ENCODE measurements around the gene STAT2. TPM values are rescaled to one million over a fixed set of nuclear protein-coding genes. Genes with fewer than 3 reads are reported as not detected.
"Not testable (repeated sequence)": the region's sequence is repeated elsewhere in the genome, so short reads cannot be mapped to it uniquely, and the experiment has no call there.

STAT2 gene
- total RNA-seq, 2 donors from 2014 or later, result 116 to 145 TPM

DNA sequence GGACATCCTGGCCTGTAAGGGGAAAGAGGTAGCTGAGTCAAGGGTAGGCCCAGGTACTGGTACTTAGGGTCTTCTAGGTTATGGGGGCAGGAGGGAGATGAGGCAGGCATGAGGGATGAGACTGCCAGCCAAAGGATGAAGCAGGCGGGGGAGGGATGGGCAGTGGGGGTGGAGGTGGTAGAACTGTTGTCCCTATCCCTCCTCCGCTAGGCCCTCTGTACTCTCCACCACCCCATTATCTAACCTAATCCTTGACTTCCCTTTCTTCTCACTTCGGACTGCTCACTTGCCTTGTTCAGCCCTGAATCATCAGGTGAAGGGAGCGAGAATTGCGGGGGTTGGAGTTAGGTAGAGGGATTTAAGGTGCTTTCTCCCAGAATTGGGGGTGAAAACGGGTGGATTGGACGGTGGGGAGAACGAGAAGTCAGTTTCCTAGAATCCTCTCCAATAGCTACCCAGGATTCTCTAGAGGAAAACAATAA is 26.7 kb downstream of the STAT2 start:
- ATAC-seq (no peak), DNase-seq (no peak)
- Mint-ChIP-seq H3K27me3 (no peaks in the 10 kb centered on the region), H3K27ac (peak overlapping the region; percentile 100), H3K4me3 (peak overlapping the region; percentile 90), H3K36me3 (ENCODE audit: low read depth) (no peaks in the 10 kb centered on the region), H3K4me1 (peaks cover 30% of the 10 kb centered on the region)
- no peaks in the 10 kb centered on the region for H3K9me3 ChIP-seq (ENCODE audit: control insufficient read depth, low read length, poor library complexity, severe bottlenecking)

DNA sequence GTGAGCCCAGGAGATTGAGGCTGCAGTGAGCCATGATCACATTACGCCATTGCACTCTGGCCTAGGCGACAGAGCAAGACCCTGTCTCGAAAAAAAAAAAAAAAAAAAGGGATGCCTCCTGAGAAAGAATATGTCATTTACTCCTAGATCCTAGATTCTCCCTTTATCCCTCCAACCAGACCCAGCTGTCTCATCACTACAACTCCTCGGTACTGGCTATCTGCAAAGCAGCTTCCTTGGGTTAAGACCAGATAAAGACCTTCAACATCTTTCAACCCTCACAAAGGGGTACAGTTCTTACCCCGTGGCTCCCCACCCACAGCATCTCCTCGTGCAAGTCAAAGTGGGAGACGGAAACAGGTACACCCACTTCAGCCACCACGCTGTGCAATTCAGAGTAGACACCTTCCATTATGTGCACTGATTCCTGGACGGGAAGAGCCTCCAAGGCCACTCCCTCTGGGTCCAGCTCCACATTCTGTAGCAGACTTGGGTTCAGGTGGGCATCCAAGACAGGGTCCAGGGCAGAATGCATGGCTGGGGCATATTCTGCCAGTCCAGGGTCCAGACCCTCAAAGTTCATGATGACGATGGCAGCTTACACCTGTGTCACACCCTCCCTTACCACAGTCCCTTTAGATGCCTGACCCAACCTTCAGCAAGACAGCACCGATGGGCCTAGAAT is 27.3 kb downstream of the STAT2 start:
- Mint-ChIP-seq H3K36me3 (ENCODE audit: low read depth) (peaks cover 5% of the 10 kb centered on the region), H3K4me3 (peak overlapping the region; percentile 90), H3K27me3 (no peaks in the 10 kb centered on the region), H3K27ac (peak overlapping the region; percentile 100), H3K4me1 (peaks cover 28% of the 10 kb centered on the region)
- ATAC-seq, result no peak
- H3K9me3 ChIP-seq (ENCODE audit: control insufficient read depth, low read length, poor library complexity, severe bottlenecking), result no peaks in the 10 kb centered on the region
- no peak for DNase-seq

GRCh38 chr12:56330936-56331490 is 28.9 kb downstream of the STAT2 start:
- no peaks in the 10 kb centered on the region for H3K27me3 Mint-ChIP-seq
- DNase-seq (no peak), ATAC-seq (no peak)
- H3K27ac Mint-ChIP-seq, result peak overlapping the region; percentile 100
- peaks cover 15% of the 10 kb centered on the region for H3K36me3 Mint-ChIP-seq (ENCODE audit: low read depth)
- no peaks in the 10 kb centered on the region for H3K9me3 ChIP-seq (ENCODE audit: control insufficient read depth, low read length, poor library complexity, severe bottlenecking)
- no peak overlapping the region for H3K4me3 Mint-ChIP-seq
- peaks cover 30% of the 10 kb centered on the region for H3K4me1 Mint-ChIP-seq

GRCh38 chr12:56326533-56326932 is 33.4 kb downstream of the STAT2 start:
- Mint-ChIP-seq H3K36me3 (ENCODE audit: low read depth) (peaks cover 33% of the 10 kb centered on the region), H3K27ac (peak overlapping the region; percentile 41), H3K4me3 (no peak overlapping the region), H3K4me1 (peaks cover 21% of the 10 kb centered on the region), H3K27me3 (no peaks in the 10 kb centered on the region)
- no peak for ATAC-seq
- no peak for DNase-seq
- no peaks in the 10 kb centered on the region for H3K9me3 ChIP-seq (ENCODE audit: control insufficient read depth, low read length, poor library complexity, severe bottlenecking)

- H3K4me3 Mint-ChIP-seq, result no peak overlapping the region
- H3K36me3 Mint-ChIP-seq (ENCODE audit: low read depth), result peaks cover 33% of the 10 kb centered on the region
- H3K4me1 Mint-ChIP-seq, result peaks cover 18% of the 10 kb centered on the region
- no peaks in the 10 kb centered on the region for H3K27me3 Mint-ChIP-seq
- H3K9me3 ChIP-seq (ENCODE audit: control insufficient read depth, low read length, poor library complexity, severe bottlenecking), result no peaks in the 10 kb centered on the region
- peak overlapping the region; percentile 41 for H3K27ac Mint-ChIP-seq
- ATAC-seq (no peak), DNase-seq (no peak)
Measured at GRCh38 chr12:56326126-56326525, 33.8 kb downstream of the STAT2 start.

DNA sequence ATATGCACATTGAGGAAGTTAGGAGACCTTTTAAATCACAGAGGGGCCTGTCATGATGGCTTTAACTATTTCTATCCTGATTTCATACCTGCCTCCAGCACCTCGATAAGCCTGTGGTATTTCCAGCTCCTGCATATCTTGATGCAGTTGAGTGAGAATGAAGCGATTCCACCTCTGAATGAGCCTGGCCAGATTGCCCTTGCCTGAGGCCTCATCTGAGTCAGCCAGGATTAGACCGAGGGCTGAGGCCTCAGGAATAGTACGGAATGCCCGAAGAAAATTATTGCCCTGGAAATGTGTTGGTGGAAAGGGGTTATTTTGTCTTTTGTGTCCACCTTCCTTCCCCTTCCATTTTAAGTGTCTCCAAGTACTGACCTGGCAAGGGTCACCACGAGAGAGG is 35.7 kb downstream of the STAT2 start:
- Mint-ChIP-seq H3K4me1 (peaks cover 18% of the 10 kb centered on the region), H3K27me3 (no peaks in the 10 kb centered on the region), H3K27ac (peak overlapping the region; percentile 8), H3K36me3 (ENCODE audit: low read depth) (peaks cover 36% of the 10 kb centered on the region), H3K4me3 (no peak overlapping the region)
- DNase-seq (no peak), ATAC-seq (no peak)
- H3K9me3 ChIP-seq (ENCODE audit: control insufficient read depth, low read length, poor library complexity, severe bottlenecking), result no peaks in the 10 kb centered on the region

DNA sequence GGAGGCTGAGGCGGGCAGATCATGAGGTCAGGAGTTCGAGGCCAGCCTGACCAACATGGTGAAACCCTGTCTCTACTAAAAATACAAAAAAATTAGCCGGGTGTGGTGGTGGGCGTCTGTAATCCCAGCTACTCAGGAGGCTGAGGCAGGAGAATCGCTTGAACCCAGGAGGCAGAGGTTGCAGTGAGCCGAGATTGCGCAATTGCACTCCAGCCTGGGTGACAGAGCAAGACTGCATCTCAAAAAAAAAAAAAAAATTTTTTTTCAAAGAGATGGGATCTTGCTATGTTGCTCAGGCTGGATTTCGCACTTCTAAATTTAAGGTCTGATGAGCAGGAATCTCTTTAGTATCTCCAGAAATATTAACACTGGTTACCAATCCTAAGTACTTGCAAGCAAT is 38.3 kb downstream of the STAT2 start:
- H3K36me3 Mint-ChIP-seq (ENCODE audit: low read depth), result peaks cover 26% of the 10 kb centered on the region
- not testable (repeated sequence) for H3K4me3 Mint-ChIP-seq; H3K27me3 Mint-ChIP-seq; ATAC-seq; H3K27ac Mint-ChIP-seq; H3K9me3 ChIP-seq (ENCODE audit: control insufficient read depth, low read length, poor library complexity, severe bottlenecking); DNase-seq
- peaks cover 11% of the 10 kb centered on the region for H3K4me1 Mint-ChIP-seq

- DNase-seq (no peak), ATAC-seq (no peak)
- H3K27ac Mint-ChIP-seq, result no peak overlapping the region
- peaks cover 8% of the 10 kb centered on the region for H3K4me1 Mint-ChIP-seq
- H3K9me3 ChIP-seq (ENCODE audit: control insufficient read depth, low read length, poor library complexity, severe bottlenecking), result no peaks in the 10 kb centered on the region
- no peak overlapping the region for H3K4me3 Mint-ChIP-seq
- H3K36me3 Mint-ChIP-seq (ENCODE audit: low read depth), result peaks cover 21% of the 10 kb centered on the region
- no peaks in the 10 kb centered on the region for H3K27me3 Mint-ChIP-seq
Measured at GRCh38 chr12:56321027-56321426, 38.9 kb downstream of the STAT2 start.

- no peaks in the 10 kb centered on the region for H3K27me3 Mint-ChIP-seq
Measured at GRCh38 chr12:56317675-56318074, 42.2 kb downstream of the STAT2 start.

GRCh38 chr12:56315622-56316473 is 44.1 kb downstream of the STAT2 start, which contains the start of gene CNPY2:
CNPY2 (minus strand) TSS chr12:56315988; CDS start chr12:56315217, 771 bp downstream.
- peaks cover 3% of the 10 kb centered on the region for H3K4me1 Mint-ChIP-seq
- H3K27ac Mint-ChIP-seq, result peak within 1 kb of the TSS; percentile 99
- DNase-seq (peak; percentile 81 to 86 (median 81)), ATAC-seq (peak; percentile 91)
- no peaks in the 10 kb centered on the region for H3K9me3 ChIP-seq (ENCODE audit: control insufficient read depth, low read length, poor library complexity, severe bottlenecking)
- peak within 1 kb of the TSS; percentile 97 for H3K4me3 Mint-ChIP-seq
- no peaks in the 10 kb centered on the region for H3K27me3 Mint-ChIP-seq
- H3K36me3 Mint-ChIP-seq (ENCODE audit: low read depth), result peaks cover 3% of the 10 kb centered on the region

More at GRCh38 chr12:56317675-56318074, 42.2 kb downstream of the STAT2 start:
- no peak overlapping the region for H3K4me3 Mint-ChIP-seq
- H3K9me3 ChIP-seq (ENCODE audit: control insufficient read depth, low read length, poor library complexity, severe bottlenecking), result no peaks in the 10 kb centered on the region
- peak overlapping the region; percentile 61 for H3K27ac Mint-ChIP-seq
- peaks cover 3% of the 10 kb centered on the region for H3K4me1 Mint-ChIP-seq
- H3K36me3 Mint-ChIP-seq (ENCODE audit: low read depth), result peaks cover 3% of the 10 kb centered on the region
- ATAC-seq (no peak), DNase-seq (no peak)

GRCh38 chr12:56315249-56315621 is 44.7 kb downstream of the STAT2 start:
- no peaks in the 10 kb centered on the region for H3K27me3 Mint-ChIP-seq
- H3K4me1 Mint-ChIP-seq, result peaks cover 3% of the 10 kb centered on the region
- H3K9me3 ChIP-seq (ENCODE audit: control insufficient read depth, low read length, poor library complexity, severe bottlenecking), result no peaks in the 10 kb centered on the region
- peak overlapping the region; percentile 97 for H3K4me3 Mint-ChIP-seq
- DNase-seq (no peak), ATAC-seq (peak; percentile 2)
- peaks cover 3% of the 10 kb centered on the region for H3K36me3 Mint-ChIP-seq (ENCODE audit: low read depth)
- peak overlapping the region; percentile 99 for H3K27ac Mint-ChIP-seq

- Mint-ChIP-seq H3K4me1 (peaks cover 3% of the 10 kb centered on the region), H3K27ac (no peak overlapping the region), H3K36me3 (ENCODE audit: low read depth) (peaks cover 3% of the 10 kb centered on the region), H3K27me3 (no peaks in the 10 kb centered on the region), H3K4me3 (no peak overlapping the region)
- no peak for DNase-seq
- no peak for ATAC-seq
- no peaks in the 10 kb centered on the region for H3K9me3 ChIP-seq (ENCODE audit: control insufficient read depth, low read length, poor library complexity, severe bottlenecking)
Measured at GRCh38 chr12:56311003-56311402, 48.9 kb downstream of the STAT2 start.

- H3K9me3 ChIP-seq (ENCODE audit: control insufficient read depth, low read length, poor library complexity, severe bottlenecking), result no peaks in the 10 kb centered on the region
- no peaks in the 10 kb centered on the region for H3K27me3 Mint-ChIP-seq
- no peak overlapping the region for H3K27ac Mint-ChIP-seq
- peaks cover 3% of the 10 kb centered on the region for H3K36me3 Mint-ChIP-seq (ENCODE audit: low read depth)
- ATAC-seq (no peak), DNase-seq (no peak)
- peaks cover 4% of the 10 kb centered on the region for H3K4me1 Mint-ChIP-seq
- H3K4me3 Mint-ChIP-seq, result no peak overlapping the region
Measured at GRCh38 chr12:56308714-56309113, 51.2 kb downstream of the STAT2 start.

Data from T-helper 17 cell (primary cell).